Fibroblast of peridontal ligament (primary cell): ENCODE measurements around the gene TRIM71.
"Not testable (repeated sequence)": the region's sequence is repeated elsewhere in the genome, so short reads cannot be mapped to it uniquely, and the experiment has no call there.

ENCODE experiments used
- DNase-seq: peaks from one replicate; pipeline ENCODE4 v3.0.0-alpha.2; 2010; ENCODE audit errors: extremely low read depth

Gene TRIM71

GRCh38 chr3:32934150-32934742 is 116.4 kb downstream of the TRIM71 start:
- DNase-seq: peak; percentile 49

- no peak for DNase-seq
These were observed 119.5 kb downstream of the TRIM71 start for GRCh38 chr3:32937331-32937730.

- not testable (repeated sequence) for DNase-seq
These were observed 121.9 kb downstream of the TRIM71 start for GRCh38 chr3:32939531-32940284.

GRCh38 chr3:32940726-32941125 is 122.9 kb downstream of the TRIM71 start:
- DNase-seq: no peak

GRCh38 chr3:32945136-32945535 is 127.3 kb downstream of the TRIM71 start:
- no peak for DNase-seq

GRCh38 chr3:32945598-32945997 is 127.8 kb downstream of the TRIM71 start:
- not testable (repeated sequence) for DNase-seq

- no peak for DNase-seq
These were observed 129.4 kb downstream of the TRIM71 start for GRCh38 chr3:32946973-32947788.
